ENCODE data around the gene C1QA.

Gene C1QA

DNA sequence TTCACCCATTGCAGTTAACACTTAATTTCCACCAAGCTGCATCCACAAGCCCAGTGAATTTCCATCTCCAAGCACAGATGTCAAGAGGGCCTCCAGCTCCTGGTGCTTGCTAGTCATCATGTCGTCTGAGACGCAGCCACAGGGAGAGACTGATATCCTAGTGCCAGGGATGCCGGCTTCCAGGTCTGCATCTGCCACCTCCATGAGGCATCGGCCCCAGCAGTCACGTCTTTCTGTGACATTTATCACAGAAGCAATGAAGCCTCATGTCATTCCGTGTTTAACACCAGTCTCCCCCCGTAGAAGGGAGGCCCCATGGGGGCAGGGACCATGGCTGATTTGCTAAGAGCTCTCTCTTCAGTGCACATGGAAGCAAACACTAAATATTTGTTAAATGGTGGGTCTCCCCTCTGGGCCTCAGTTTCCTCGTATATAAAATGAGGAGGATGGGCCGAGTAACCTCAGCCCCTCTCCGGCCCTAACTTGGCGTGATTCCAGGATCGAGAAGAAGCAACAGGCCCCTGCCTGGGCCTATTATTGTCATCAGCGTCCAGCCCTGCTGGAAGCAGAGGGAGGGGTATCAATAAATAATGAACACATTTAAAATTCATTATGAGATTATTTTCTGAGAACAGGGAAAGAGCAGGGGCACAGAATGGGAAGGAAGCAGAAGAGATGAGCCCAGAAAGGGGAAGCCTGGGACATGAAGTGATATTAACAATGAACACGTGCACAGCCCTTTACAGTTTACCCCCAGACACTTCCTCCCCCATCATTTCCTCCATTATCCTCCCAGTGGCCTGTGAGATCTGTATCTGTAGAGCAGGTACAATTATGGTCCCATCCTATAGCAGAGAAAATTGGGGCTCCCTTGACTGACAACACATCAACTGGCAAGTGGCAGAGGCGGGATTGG is 15.8 kb downstream of the C1QA start:
- peaks cover 0 to 26% (median 12%) of the 10 kb centered on the region in 5 donors for H3K4me1 ChIP-seq (ENCODE audit: control insufficient read depth in 5 of 5, insufficient read depth in 5 of 5, low read length in 5 of 5)
- H3K27ac ChIP-seq (ENCODE audit: low read depth, low read length): no peak overlapping the region
- no peak overlapping the region for H3K9ac ChIP-seq (ENCODE audit: low read length in 5 of 5)
- no peaks in the 10 kb centered on the region for H3K9me3 ChIP-seq (ENCODE audit: control insufficient read depth in 5 of 5, low read length in 5 of 5)
- no peak overlapping the region for H3K4me3 ChIP-seq (ENCODE audit: low read depth in 1 of 5, low read length in 5 of 5)
- peaks cover 0 to 10% (median 0%) of the 10 kb centered on the region in 5 donors for H3K27me3 ChIP-seq (ENCODE audit: control insufficient read depth in 5 of 5, insufficient read depth in 4 of 5, low read length in 5 of 5)
- H3K36me3 ChIP-seq (ENCODE audit: control insufficient read depth in 5 of 5, insufficient read depth in 5 of 5, low read length in 5 of 5): peaks cover 0 to 8% (median 0%) of the 10 kb centered on the region in 5 donors

DNA sequence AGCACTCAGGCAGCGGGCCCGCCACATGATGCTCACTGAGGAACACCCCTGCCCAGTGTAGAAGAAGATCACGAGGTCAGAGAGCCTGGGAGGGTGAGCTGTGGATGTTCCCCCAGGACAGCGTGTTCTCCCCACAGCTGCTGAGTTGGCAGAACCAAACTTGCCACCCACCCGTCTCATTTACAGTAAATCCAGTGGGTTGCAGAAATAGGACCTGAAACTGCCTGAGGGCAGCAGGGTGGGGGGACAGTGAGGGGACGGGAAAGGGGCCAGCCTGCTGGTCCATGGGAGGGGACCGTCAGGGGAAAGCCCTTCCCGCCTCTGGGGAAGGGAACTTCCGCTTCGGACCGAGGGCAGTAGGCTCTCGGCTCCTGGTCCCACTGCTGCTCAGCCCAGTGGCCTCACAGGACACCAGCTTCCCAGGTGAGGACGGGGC is 16.5 kb downstream of the C1QA start, which contains the start of gene C1QB:
Gene C1QB (plus strand): TSS at position 356 of the 436 bp plus-strand sequence. CDS start 6,227 bp downstream, outside the sequence.
- peak within 1 kb of the TSS; percentile 17 to 59 (median 51) for H3K4me3 ChIP-seq (ENCODE audit: low read depth in 1 of 5, low read length in 5 of 5)
- peaks cover 0 to 10% (median 0%) of the 10 kb centered on the region in 5 donors for H3K27me3 ChIP-seq (ENCODE audit: control insufficient read depth in 5 of 5, insufficient read depth in 4 of 5, low read length in 5 of 5)
- peaks cover 0 to 4% (median 0%) of the 10 kb centered on the region in 5 donors for H3K36me3 ChIP-seq (ENCODE audit: control insufficient read depth in 5 of 5, insufficient read depth in 5 of 5, low read length in 5 of 5)
- no peak within 1 kb of the TSS for H3K27ac ChIP-seq (ENCODE audit: low read depth, low read length)
- peak within 1 kb of the TSS in 2 of 5 donors; percentile 37 to 49 for H3K9ac ChIP-seq (ENCODE audit: low read length in 5 of 5)
- H3K4me1 ChIP-seq (ENCODE audit: control insufficient read depth in 5 of 5, insufficient read depth in 5 of 5, low read length in 5 of 5): peaks cover 0 to 25% (median 7%) of the 10 kb centered on the region in 5 donors
- H3K9me3 ChIP-seq (ENCODE audit: control insufficient read depth in 5 of 5, low read length in 5 of 5): no peaks in the 10 kb centered on the region

DNA sequence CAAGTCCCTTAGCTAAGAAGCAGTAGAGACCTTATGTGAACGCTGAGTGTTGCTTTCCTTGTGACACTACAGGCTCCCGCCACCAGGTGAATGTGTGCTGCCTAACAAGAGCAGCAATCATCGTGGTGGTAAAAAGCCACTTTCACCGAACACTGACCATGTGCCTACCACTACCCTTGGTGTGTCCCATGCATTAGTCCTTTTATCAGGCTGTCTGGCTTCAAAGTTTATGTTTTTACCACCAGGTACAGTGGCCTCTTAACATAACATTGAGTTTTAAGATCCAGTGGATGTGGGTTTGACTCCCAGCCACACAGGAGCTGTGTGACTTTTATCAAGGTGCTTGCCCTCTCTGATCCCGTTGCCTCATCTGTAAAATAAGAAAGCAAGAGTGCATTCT is 18.3 kb downstream of the C1QA start:
- no peaks in the 10 kb centered on the region for H3K9me3 ChIP-seq (ENCODE audit: control insufficient read depth in 5 of 5, low read length in 5 of 5)
- peaks cover 0 to 10% (median 0%) of the 10 kb centered on the region in 5 donors for H3K27me3 ChIP-seq (ENCODE audit: control insufficient read depth in 5 of 5, insufficient read depth in 4 of 5, low read length in 5 of 5)
- H3K4me1 ChIP-seq (ENCODE audit: control insufficient read depth in 5 of 5, insufficient read depth in 5 of 5, low read length in 5 of 5): peaks cover 0 to 19% (median 3%) of the 10 kb centered on the region in 5 donors
- peak overlapping the region; percentile 17 to 59 (median 51) for H3K4me3 ChIP-seq (ENCODE audit: low read depth in 1 of 5, low read length in 5 of 5)
- H3K36me3 ChIP-seq (ENCODE audit: control insufficient read depth in 5 of 5, insufficient read depth in 5 of 5, low read length in 5 of 5): peaks cover 0 to 11% (median 0%) of the 10 kb centered on the region in 5 donors
- H3K27ac ChIP-seq (ENCODE audit: low read depth, low read length): no peak overlapping the region
- H3K9ac ChIP-seq (ENCODE audit: low read length in 5 of 5): peak overlapping the region in 2 of 5 donors; percentile 17 to 49

DNA sequence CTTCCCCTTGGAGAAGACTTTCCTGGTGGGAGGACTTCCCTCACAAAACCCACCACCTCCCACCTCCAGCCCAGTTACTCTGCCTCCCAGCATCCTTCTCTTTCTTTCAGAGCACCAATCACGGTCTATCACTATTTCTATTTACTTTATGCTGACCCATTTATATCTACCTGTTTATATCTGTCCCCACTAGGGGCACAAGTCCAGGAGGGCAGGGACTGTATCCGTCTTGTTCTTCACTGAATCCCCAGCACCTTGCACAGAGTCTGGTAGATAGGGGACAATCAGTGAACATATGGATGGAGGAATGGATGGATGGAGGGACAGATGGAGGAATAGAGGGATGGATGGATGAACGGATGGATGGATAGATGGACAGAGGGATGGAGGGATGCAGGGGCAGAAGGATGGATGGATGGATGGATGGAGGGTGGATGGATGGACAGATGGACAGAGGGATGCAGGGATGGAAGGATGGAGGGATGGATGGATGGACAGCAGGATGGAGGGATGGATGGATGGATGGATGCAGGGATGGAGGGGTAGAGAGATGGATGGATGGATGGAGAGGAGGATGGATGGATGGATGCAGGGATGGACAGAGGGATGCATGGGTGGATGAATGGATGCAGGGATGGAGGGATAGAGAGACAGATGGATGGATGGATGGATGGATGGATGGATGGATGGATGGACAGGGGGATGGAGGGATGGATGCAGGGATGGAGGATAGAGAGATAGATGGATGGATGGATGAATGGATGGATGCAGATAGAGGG is 22.1 kb downstream of the C1QA start:
- Histone ChIP-seq H3K9me3 (ENCODE audit: control insufficient read depth in 5 of 5, low read length in 5 of 5) (no peaks in the 10 kb centered on the region), H3K27ac (ENCODE audit: low read depth, low read length) (no peak overlapping the region), H3K4me3 (ENCODE audit: low read depth in 1 of 5, low read length in 5 of 5) (no peak overlapping the region), H3K36me3 (ENCODE audit: control insufficient read depth in 5 of 5, insufficient read depth in 5 of 5, low read length in 5 of 5) (peaks cover 0 to 24% (median 0%) of the 10 kb centered on the region in 5 donors), H3K4me1 (ENCODE audit: control insufficient read depth in 5 of 5, insufficient read depth in 5 of 5, low read length in 5 of 5) (peaks cover 0 to 4% (median 0%) of the 10 kb centered on the region in 5 donors), H3K27me3 (ENCODE audit: control insufficient read depth in 5 of 5, insufficient read depth in 4 of 5, low read length in 5 of 5) (peaks cover 0 to 10% (median 0%) of the 10 kb centered on the region in 5 donors), H3K9ac (ENCODE audit: low read length in 5 of 5) (no peak overlapping the region)

DNA sequence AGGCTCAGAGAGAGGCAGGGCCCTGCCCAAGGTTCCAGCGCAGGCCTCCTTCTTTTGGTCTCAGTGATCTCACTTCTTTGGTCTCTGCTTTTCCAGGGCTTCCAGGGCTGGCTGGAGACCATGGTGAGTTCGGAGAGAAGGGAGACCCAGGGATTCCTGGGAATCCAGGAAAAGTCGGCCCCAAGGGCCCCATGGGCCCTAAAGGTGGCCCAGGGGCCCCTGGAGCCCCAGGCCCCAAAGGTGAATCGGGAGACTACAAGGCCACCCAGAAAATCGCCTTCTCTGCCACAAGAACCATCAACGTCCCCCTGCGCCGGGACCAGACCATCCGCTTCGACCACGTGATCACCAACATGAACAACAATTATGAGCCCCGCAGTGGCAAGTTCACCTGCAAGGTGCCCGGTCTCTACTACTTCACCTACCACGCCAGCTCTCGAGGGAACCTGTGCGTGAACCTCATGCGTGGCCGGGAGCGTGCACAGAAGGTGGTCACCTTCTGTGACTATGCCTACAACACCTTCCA is 24.4 kb downstream of the C1QA start:
- Histone ChIP-seq H3K36me3 (ENCODE audit: control insufficient read depth in 5 of 5, insufficient read depth in 5 of 5, low read length in 5 of 5) (peaks cover 0 to 24% (median 0%) of the 10 kb centered on the region in 5 donors), H3K27me3 (ENCODE audit: control insufficient read depth in 5 of 5, insufficient read depth in 4 of 5, low read length in 5 of 5) (peaks cover 0 to 4% (median 3%) of the 10 kb centered on the region in 5 donors), H3K4me3 (ENCODE audit: low read depth in 1 of 5, low read length in 5 of 5) (no peak overlapping the region), H3K9me3 (ENCODE audit: control insufficient read depth in 5 of 5, low read length in 5 of 5) (no peaks in the 10 kb centered on the region), H3K4me1 (ENCODE audit: control insufficient read depth in 5 of 5, insufficient read depth in 5 of 5, low read length in 5 of 5) (peaks cover 0 to 4% (median 0%) of the 10 kb centered on the region in 5 donors), H3K9ac (ENCODE audit: low read length in 5 of 5) (no peak overlapping the region), H3K27ac (ENCODE audit: low read depth, low read length) (no peak overlapping the region)

DNA sequence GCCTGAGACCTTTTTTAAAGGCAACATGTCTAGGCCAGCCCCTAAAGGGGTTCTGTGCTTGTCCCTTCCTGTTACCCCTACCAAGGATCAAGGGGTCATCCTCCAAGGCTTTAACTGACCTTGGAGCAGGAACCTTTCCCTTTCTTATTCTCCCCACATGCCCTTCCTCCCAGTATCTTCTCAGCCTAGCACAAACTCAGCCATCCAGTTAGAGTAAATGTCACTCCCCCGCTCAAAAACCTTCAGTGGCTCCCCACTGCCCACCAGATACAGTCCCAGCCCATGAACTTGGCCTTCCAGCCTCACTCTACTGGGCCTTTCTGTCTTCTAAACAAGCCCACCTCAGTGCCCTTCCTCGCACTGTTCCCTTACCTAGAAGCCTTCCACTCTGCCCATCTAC is 25.5 kb downstream of the C1QA start:
- Histone ChIP-seq H3K4me1 (ENCODE audit: control insufficient read depth in 5 of 5, insufficient read depth in 5 of 5, low read length in 5 of 5) (peaks cover 0 to 4% (median 0%) of the 10 kb centered on the region in 5 donors), H3K27me3 (ENCODE audit: control insufficient read depth in 5 of 5, insufficient read depth in 4 of 5, low read length in 5 of 5) (peaks cover 0 to 5% (median 2%) of the 10 kb centered on the region in 5 donors)

DNA sequence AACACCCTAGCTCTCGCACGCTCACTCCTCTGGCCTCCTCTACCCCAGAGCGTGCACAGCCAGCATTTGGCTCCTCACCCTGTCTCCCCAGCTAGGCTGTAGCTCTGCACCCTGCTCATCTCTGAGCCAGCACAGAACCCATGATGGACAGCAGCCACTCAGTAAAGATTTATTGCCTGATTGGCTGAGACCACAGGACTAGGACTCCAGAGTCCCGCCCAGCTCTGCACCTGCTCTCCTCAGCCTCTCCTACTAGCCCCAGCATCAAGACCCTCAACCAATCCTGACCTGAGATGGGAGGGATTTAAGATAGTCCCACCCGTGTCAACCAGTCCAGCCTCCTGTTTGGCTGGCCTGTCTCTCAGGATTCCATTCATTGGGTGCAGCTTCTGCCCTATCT is 25.9 kb downstream of the C1QA start:
- Histone ChIP-seq H3K4me3 (ENCODE audit: low read depth in 1 of 5, low read length in 5 of 5) (no peak overlapping the region), H3K4me1 (ENCODE audit: control insufficient read depth in 5 of 5, insufficient read depth in 5 of 5, low read length in 5 of 5) (peaks cover 0 to 4% (median 0%) of the 10 kb centered on the region in 5 donors), H3K27me3 (ENCODE audit: control insufficient read depth in 5 of 5, insufficient read depth in 4 of 5, low read length in 5 of 5) (peaks cover 0 to 5% (median 2%) of the 10 kb centered on the region in 5 donors), H3K27ac (ENCODE audit: low read depth, low read length) (no peak overlapping the region), H3K9me3 (ENCODE audit: control insufficient read depth in 5 of 5, low read length in 5 of 5) (no peaks in the 10 kb centered on the region), H3K36me3 (ENCODE audit: control insufficient read depth in 5 of 5, insufficient read depth in 5 of 5, low read length in 5 of 5) (peaks cover 0 to 24% (median 0%) of the 10 kb centered on the region in 5 donors), H3K9ac (ENCODE audit: low read length in 5 of 5) (no peak overlapping the region)

More for the DNA sequence above, 25.5 kb downstream of the C1QA start:
- Histone ChIP-seq H3K27ac (ENCODE audit: low read depth, low read length) (no peak overlapping the region), H3K9ac (ENCODE audit: low read length in 5 of 5) (no peak overlapping the region), H3K4me3 (ENCODE audit: low read depth in 1 of 5, low read length in 5 of 5) (no peak overlapping the region), H3K9me3 (ENCODE audit: control insufficient read depth in 5 of 5, low read length in 5 of 5) (no peaks in the 10 kb centered on the region), H3K36me3 (ENCODE audit: control insufficient read depth in 5 of 5, insufficient read depth in 5 of 5, low read length in 5 of 5) (peaks cover 0 to 24% (median 0%) of the 10 kb centered on the region in 5 donors)

DNA sequence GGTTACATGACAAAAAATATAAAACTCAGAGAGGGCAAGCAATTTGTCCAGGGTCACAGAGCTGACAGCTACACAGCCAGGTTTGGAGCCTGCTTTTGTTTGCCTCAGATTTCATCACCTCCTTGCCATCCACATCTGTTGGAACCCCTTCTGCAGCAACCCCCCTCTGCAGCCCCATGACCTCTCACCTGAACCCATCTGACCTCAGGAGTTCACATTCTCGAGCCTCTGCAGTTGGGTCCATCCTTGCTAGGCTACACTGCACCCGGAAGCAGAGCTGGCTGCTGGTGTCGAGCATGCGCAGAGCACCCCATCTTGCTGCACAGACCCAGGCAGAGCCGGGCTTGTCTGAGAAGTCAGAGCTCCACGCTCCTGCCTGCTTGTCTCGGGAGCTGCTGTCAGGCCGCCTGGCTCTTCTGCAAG is 26.6 kb downstream of the C1QA start:
- no peaks in the 10 kb centered on the region for H3K4me1 ChIP-seq (ENCODE audit: control insufficient read depth in 5 of 5, insufficient read depth in 5 of 5, low read length in 5 of 5)
- no peak overlapping the region for H3K27ac ChIP-seq (ENCODE audit: low read depth, low read length)
- no peak overlapping the region for H3K9ac ChIP-seq (ENCODE audit: low read length in 5 of 5)
- peaks cover 0 to 8% (median 5%) of the 10 kb centered on the region in 5 donors for H3K27me3 ChIP-seq (ENCODE audit: control insufficient read depth in 5 of 5, insufficient read depth in 4 of 5, low read length in 5 of 5)
- H3K9me3 ChIP-seq (ENCODE audit: control insufficient read depth in 5 of 5, low read length in 5 of 5): no peaks in the 10 kb centered on the region
- no peak overlapping the region for H3K4me3 ChIP-seq (ENCODE audit: low read depth in 1 of 5, low read length in 5 of 5)
- peaks cover 0 to 24% (median 0%) of the 10 kb centered on the region in 5 donors for H3K36me3 ChIP-seq (ENCODE audit: control insufficient read depth in 5 of 5, insufficient read depth in 5 of 5, low read length in 5 of 5)

DNA sequence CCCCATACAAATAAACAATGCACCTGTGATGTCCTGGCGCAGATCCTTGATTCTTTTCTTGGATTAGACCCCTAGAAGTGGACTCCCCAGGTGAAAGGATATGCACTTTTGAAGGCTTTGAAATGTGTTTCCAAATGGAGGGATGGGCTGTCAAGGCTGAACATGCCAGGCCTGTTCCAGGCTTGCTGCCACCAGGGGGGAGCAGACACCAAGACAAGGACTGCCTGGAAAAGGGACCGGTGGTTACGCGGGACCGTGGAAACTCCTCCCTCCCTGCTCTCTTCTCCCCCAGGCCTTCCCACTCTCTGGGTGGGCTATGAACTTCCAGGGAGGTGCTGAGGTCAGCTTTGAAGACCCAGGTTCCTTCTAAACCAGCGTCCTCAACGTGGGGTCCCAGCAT is 29.3 kb downstream of the C1QA start:
- no peak overlapping the region for H3K9ac ChIP-seq (ENCODE audit: low read length in 5 of 5)

More for the DNA sequence above, 29.3 kb downstream of the C1QA start:
- Histone ChIP-seq H3K4me1 (ENCODE audit: control insufficient read depth in 5 of 5, insufficient read depth in 5 of 5, low read length in 5 of 5) (no peaks in the 10 kb centered on the region), H3K4me3 (ENCODE audit: low read depth in 1 of 5, low read length in 5 of 5) (no peak overlapping the region), H3K9me3 (ENCODE audit: control insufficient read depth in 5 of 5, low read length in 5 of 5) (no peaks in the 10 kb centered on the region), H3K27ac (ENCODE audit: low read depth, low read length) (no peak overlapping the region), H3K36me3 (ENCODE audit: control insufficient read depth in 5 of 5, insufficient read depth in 5 of 5, low read length in 5 of 5) (peaks cover 0 to 5% (median 0%) of the 10 kb centered on the region in 5 donors), H3K27me3 (ENCODE audit: control insufficient read depth in 5 of 5, insufficient read depth in 4 of 5, low read length in 5 of 5) (peaks cover 7 to 11% (median 7%) of the 10 kb centered on the region in 5 donors)

All from subcutaneous abdominal adipose tissue (tissue), 5 donors.